Measurements from ENCODE around the gene KCNMA1.
"Not testable (repeated sequence)": the region's sequence is repeated elsewhere in the genome, so short reads cannot be mapped to it uniquely, and the experiment has no call there.

The KCNMA1 gene

DNA sequence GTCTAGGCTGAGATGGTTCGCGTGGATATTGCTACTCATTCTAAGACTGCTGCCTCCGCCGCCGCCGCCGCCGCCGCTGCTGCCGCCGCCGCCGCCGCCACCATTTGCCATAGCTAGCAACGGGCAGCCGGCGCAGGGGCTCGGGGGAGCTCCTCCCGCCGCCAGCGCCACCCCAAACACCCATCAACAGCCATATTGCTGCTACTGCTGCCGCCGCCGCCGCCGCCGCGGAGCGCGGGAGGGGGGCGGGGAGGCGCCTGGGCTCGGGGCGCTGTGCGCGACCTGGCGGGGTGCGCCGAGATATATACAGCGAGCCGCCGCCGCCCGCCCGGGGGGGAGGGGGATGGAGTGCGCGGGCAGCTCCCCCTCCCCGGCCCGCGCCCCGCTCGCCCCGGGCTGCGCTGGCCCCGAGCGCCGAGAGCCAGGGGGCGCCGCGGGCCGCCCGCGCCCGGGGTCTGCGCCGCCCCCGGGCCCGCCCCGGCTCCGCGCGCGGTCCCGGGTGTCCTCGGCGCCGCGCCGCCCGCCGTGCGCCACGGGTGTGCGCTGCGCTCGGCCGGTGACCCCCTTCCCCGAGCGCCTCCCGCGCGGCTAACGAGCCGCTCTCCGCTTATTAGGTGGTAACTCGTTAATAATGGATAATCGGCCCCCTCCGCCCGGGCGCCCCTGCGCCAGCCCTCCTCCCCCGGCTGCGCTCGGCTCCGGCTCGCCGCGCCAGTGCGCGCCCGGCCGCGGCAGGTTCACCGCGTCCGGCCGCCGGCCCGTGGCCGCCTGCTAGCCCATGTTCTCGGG is at the start of gene KCNMA1:
Gene KCNMA1, minus strand, starts transcription at position 277 of the 789 bp plus-strand sequence.
- no peak for DNase-seq

DNA sequence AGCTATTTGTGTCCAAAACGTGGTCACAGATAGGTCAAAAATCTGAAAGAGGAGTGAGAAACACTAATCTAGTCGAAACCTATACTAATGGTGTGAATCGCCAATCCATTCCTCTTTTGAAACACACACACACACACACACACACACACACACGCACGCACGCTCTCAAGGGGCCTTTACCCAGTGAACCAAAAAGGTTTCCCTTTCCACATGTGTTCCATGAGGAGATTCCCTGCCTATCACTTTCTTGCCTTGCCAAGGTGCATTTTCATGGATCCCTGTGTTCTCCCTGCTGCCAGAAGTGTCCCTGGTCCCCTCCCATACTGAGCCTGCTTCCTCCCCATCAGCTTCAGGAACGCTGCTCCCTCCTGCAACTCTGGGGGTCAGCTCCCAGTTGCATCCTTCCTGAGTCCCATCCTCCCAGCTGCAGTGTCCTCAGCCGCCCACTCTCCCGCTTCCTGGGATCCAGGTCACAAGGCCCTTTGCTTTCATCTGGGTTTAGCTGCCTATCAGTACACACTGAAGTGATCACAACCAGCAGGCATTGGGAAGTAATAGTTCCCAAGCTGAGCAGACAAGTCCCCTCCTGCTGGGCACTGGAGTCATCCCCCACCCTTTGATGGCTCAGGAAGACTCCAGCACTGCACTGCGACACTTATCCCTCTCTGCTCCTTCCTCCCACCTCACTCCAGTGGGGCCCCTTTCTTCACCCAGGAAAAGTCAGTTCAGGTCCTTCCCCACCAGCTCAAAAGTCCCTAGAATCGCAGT is 49.2 kb upstream of the KCNMA1 start:
- no peak for DNase-seq

GRCh38 chr10:77686096-77686495 is 48.5 kb upstream of the KCNMA1 start:
- no peak for DNase-seq

- DNase-seq: no peak
Measured at GRCh38 chr10:77685432-77685831, 47.8 kb upstream of the KCNMA1 start.

DNA sequence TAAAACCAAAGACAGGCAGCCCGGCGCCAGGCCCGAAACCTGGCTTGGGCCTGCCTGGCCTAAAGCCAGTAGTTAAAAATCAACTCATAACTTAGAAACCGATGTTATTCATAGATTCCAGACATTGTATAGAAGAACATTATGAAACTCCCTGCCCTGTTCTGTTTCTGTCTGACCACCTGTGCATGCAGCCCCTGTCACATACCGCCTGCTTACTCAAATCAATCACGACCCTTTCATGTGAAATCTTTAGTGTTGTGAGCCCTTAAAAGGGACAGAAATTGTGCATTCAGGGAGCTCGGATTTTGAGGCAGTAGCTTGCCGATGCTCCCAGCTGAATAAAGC is 45.5 kb upstream of the KCNMA1 start:
- not testable (repeated sequence) for DNase-seq

DNA sequence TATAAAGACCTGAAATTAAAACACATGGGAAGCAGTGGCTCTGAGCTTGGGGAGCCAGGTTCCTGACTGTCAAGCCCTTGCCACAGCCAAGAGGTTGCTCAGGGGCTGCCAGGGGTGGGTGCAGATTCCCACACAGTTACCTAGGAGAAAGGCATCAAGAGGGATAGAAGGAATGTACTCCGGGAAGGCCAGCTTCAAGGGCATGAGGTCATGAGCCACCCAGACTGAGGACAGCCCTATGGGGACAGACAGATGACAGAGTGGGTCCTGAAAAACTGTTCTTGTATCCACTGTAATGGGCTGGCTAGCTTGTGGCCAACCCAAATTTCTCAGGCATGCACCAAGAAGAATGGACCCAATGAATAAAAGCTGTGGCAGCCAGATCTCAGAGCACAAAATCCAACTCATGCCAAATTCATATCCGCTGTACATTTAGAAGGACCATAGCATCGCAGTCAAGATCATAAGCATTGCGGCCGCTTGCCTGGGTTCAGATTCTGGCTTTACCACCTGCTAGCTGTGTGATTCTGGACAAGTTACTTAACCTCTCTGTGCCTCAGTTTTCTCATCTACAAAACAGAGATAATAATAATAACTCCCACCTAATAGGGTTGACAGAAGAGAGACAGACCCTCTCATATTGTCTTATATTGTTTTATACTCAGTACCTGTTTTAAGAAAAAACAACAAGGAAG is 44.9 kb upstream of the KCNMA1 start:
- no peak for DNase-seq

DNA sequence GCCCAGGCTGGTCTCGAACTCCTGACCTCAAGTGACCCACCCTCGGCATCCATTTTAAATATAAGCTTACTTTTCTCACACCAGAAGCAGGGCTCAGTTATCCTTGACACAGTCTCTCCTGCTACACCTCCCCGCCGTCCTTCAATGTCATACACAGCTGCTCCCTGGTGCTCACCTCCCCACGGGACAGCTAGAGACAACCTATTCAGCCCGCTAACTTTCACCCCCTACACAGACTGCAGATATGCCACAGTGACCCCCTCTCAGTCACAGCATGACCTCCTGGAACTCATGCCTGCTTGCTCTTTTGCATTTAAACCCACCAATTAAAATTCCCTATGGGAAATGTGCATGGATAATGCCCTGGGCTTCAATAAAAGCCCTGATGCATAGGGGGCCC is 44.2 kb upstream of the KCNMA1 start:
- DNase-seq: no peak

- DNase-seq: no peak
Measured at GRCh38 chr10:77680811-77681210, 43.2 kb upstream of the KCNMA1 start.

GRCh38 chr10:77680065-77680464 is 42.5 kb upstream of the KCNMA1 start:
- DNase-seq: no peak

- no peak for DNase-seq
Measured at GRCh38 chr10:77679217-77679616, 41.6 kb upstream of the KCNMA1 start.

GRCh38 chr10:77678146-77678545 is 40.5 kb upstream of the KCNMA1 start:
- DNase-seq: no peak

GRCh38 chr10:77675347-77675746 is 37.7 kb upstream of the KCNMA1 start:
- DNase-seq: no peak

DNA sequence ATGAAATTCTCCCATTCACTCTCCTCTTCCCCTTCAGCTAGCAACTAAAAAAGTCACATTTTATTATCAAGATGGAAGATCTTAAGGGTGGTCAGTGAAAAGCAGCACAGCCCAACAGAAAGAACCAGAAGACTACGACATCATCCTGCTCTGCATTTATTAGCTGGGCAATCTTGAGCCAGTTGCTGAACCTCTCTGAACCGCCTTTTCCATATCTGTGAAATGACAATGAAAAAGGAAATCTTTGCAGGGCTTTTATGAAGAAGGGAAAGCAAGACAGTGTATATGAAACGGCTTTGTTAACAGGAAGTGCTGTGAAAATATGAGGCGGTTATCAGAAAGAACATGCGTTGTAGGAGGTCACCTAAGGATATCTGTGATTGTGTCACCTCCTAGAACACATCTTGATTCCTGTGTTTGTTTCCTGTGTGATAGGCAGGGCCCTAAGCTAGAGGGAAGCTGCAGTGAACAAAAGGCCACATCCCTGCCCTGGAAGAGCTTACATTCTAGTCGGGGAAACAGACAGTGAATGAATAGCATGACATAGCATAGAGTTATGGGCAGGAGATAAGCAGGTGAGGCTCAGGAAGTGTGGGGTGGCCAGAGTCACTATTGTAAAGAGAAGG is 36.0 kb upstream of the KCNMA1 start:
- DNase-seq: no peak

- DNase-seq: no peak
Measured at GRCh38 chr10:77673101-77673500, 35.5 kb upstream of the KCNMA1 start.

GRCh38 chr10:77671594-77672252 is 34.1 kb upstream of the KCNMA1 start:
- no peak for DNase-seq

- DNase-seq: no peak
Measured at GRCh38 chr10:77670817-77671443, 33.3 kb upstream of the KCNMA1 start.

DNA sequence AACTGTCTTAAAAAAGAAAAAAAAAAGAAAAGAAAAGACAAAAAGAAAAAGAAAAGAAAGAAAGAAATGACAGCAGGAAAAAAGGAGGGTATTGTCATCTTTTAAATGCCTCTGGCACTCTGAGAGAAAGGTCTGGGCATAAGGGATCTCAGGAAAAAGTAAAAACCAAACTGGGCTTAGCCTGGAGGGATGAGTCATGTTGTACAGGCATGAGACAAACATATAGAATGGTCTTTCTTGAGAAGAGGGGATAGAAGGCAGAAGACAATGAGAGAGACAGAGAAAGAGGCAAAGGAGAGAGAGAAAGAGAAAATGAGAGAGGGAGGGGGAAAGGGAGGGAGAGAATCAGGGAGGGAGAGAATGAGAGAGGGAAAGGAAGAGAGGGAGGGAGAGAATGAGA is 32.3 kb upstream of the KCNMA1 start:
- no peak for DNase-seq

DNA sequence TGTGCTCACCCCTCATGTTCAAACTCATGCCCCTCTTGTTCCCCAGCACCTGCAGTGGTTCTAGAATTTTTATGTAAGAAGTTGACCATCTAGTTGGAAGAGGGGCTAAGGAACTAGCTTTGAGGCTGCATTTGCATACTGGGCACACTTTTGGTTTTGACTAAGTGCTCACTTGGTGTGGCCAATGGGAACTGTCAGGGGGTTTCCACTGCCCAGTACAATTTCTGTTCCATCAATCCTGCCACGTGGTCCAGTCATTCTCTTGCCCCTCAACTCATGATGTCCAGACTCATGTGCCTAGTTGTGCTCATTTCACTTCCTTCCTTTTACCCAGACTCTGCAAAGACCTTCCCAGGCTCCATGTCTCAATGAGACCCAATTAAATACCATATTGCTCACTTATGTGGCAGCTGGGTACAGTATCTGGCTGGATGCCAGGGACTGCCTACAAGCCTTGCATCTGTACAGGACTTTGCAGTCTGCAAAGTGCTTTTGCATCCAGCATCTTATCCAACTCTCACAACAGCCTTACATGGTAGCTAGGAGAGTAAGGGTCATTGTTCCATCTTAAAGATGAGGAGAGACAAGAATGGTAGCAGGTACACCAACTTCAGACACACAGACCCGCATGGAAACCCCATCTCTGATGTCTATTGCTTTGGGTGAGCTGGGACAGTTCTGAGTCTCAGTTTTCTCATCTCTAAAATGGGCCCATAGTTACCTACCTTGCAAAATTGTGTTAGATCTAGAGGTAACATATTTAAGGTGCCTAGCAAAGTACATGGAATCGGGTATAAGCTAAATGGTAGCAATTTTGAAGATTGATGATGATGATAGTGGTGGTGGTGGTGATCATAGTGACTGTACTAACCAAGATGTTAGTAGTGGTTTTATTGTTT is 30.1 kb upstream of the KCNMA1 start:
- DNase-seq: no peak

- DNase-seq: no peak
Measured at GRCh38 chr10:77666821-77667220, 29.2 kb upstream of the KCNMA1 start.

GRCh38 chr10:77664696-77665095 is 27.1 kb upstream of the KCNMA1 start:
- no peak for DNase-seq

GRCh38 chr10:77664008-77664407 is 26.4 kb upstream of the KCNMA1 start:
- DNase-seq: no peak

Measured in stimulated activated naive CD4-positive, alpha-beta T cell treated with Interleukin-2 at 50 U/mL for 16 hours (primary cell).